Neural cell (in vitro differentiated cells): ENCODE data around the gene STX8. TPM values are rescaled to one million over a fixed set of nuclear protein-coding genes. Genes with fewer than 3 reads are reported as not detected.

Experiments used
- H2AFZ ChIP-seq: fragments of 200-600, 300-800 bp; sonication (generic), shearing (Covaris generic); 2 replicates; pipeline ENCODE4 v1.6.0; 2014; ENCODE audit warnings: low read depth, mild to moderate bottlenecking, antibody characterized with exemption, low read length, moderate library complexity
- H3F3A ChIP-seq: fragments of 200-600 bp; shearing (Covaris generic); 2 replicates; pipeline ENCODE4 v1.6.1; 2016; ENCODE audit warnings: mild to moderate bottlenecking, moderate library complexity, mixed read lengths, antibody characterized with exemption, low read length; ENCODE audit not compliant: insufficient read depth, poor library complexity, severe bottlenecking
- H3K27ac ChIP-seq: fragments of 200-600, 300-800 bp; sonication (generic), shearing (Covaris generic); 2 replicates; pipeline ENCODE4 v1.5.1; 2014; ENCODE audit warnings: mild to moderate bottlenecking, low read length, moderate library complexity
- H3K27me3 ChIP-seq: fragments of 300-800, 200-600 bp; sonication (generic), shearing (Covaris generic); 2 replicates; pipeline ENCODE4 v1.6.0; 2014; ENCODE audit warnings: mild to moderate bottlenecking, low read depth, low read length, moderate library complexity; ENCODE audit not compliant: insufficient read depth
- H3K36me3 ChIP-seq: fragments of 300-800, 200-600 bp; sonication (generic), shearing (Covaris generic); 2 replicates; pipeline ENCODE4 v1.5.1; 2014; ENCODE audit warnings: mild to moderate bottlenecking, antibody characterized with exemption, low read length, moderate library complexity; ENCODE audit not compliant: insufficient read depth
- H3K4me2 ChIP-seq: fragments of 300-800, 200-600 bp; sonication (generic), shearing (Covaris generic); 2 replicates; pipeline ENCODE4 v1.6.0; 2014; ENCODE audit warnings: mild to moderate bottlenecking, low read length
- H3K4me3 ChIP-seq: fragments of 300-800, 200-600 bp; sonication (generic), shearing (Covaris generic); 2 replicates; pipeline ENCODE4 v1.5.1; 2014; ENCODE audit warnings: mild to moderate bottlenecking, low read length, moderate library complexity
- H3K79me2 ChIP-seq: fragments of 200-600 bp; shearing (Covaris generic); replicated peaks from 2 replicates; pipeline ENCODE4 v1.6.0; 2014; ENCODE audit warnings: mild to moderate bottlenecking, low read length, moderate library complexity; ENCODE audit not compliant: insufficient read depth
- H3K9ac ChIP-seq: fragments of 300-800, 200-600 bp; sonication (generic), shearing (Covaris generic); 2 replicates; pipeline ENCODE4 v1.6.1; 2016; ENCODE audit warnings: mild to moderate bottlenecking, low read length, mixed read lengths
- H3K9me2 ChIP-seq: fragments of 200-600 bp; shearing (Covaris generic); 2 replicates; pipeline ENCODE4 v1.6.1; 2016; ENCODE audit warnings: mild to moderate bottlenecking, low read length, mixed read lengths; ENCODE audit not compliant: insufficient read depth
- H3K9me3 ChIP-seq: fragments of 200-600, 300-800 bp; sonication (generic), shearing (Covaris generic); 2 replicates; pipeline ENCODE4 v1.6.1; 2016; ENCODE audit warnings: mild to moderate bottlenecking, mixed run types, low read length, moderate library complexity, mixed read lengths
- H4K20me1 ChIP-seq: fragments of 200-600 bp; shearing (Covaris generic); 2 replicates; pipeline ENCODE4 v1.6.1; 2016; ENCODE audit warnings: mild to moderate bottlenecking, mixed run types; ENCODE audit not compliant: insufficient read depth
- CTCF ChIP-seq: fragments of 450-650 bp; IDR thresholded peaks from 2 replicates; pipeline ENCODE4 v1.5.1; 2014; ENCODE audit warnings: antibody characterized with exemption, mild to moderate bottlenecking, moderate library complexity; ENCODE audit not compliant: poor library complexity, severe bottlenecking
- EP300 ChIP-seq: fragments of 450-650 bp; conservative IDR thresholded peaks from 2 replicates; pipeline ENCODE4 v1.6.1; 2014; ENCODE audit warnings: antibody characterized with exemption, mild to moderate bottlenecking, moderate library complexity; ENCODE audit not compliant: poor library complexity, severe bottlenecking
- EZH2 ChIP-seq: fragments of 200-600, 300-800 bp; shearing (Covaris generic), sonication (generic); IDR thresholded peaks from 2 replicates; pipeline ENCODE4 v1.6.1; 2014; ENCODE audit warnings: antibody characterized with exemption, low read length, borderline replicate concordance, mild to moderate bottlenecking; ENCODE audit not compliant: insufficient read depth, poor library complexity, severe bottlenecking
- MXI1 ChIP-seq: fragments of 450-650 bp; conservative IDR thresholded peaks from 2 replicates; pipeline ENCODE4 v1.6.1; 2014; ENCODE audit warnings: antibody characterized with exemption, mild to moderate bottlenecking; ENCODE audit not compliant: poor library complexity, severe bottlenecking
- POLR2AphosphoS5 ChIP-seq: IDR thresholded peaks from 2 replicates; pipeline ENCODE4 v1.6.1; 2012
- RAD21 ChIP-seq: fragments of 450-650 bp; conservative IDR thresholded peaks from 2 replicates; pipeline ENCODE4 v1.6.1; 2014; ENCODE audit warnings: antibody characterized with exemption, mild to moderate bottlenecking, moderate library complexity
- SMC3 ChIP-seq: fragments of 450-650 bp; conservative IDR thresholded peaks from 2 replicates; pipeline ENCODE4 v1.6.1; 2014; ENCODE audit warnings: antibody characterized with exemption, mild to moderate bottlenecking, moderate library complexity; ENCODE audit not compliant: poor library complexity
- TAF1 ChIP-seq: IDR thresholded peaks from 2 replicates; pipeline ENCODE4 v1.6.1; 2012; ENCODE audit warnings: low read depth
- polyA plus RNA-seq: library from polyadenylated mRNA; depleted of rRNA; stranded (reverse); fragments of >200 nt; gene quantifications from 2 replicates; pipeline ENCODE4 v1.2.3, GENCODE V29; 2014
- TF ChIP-seq, protein P1 (sequence below): IDR thresholded peaks from 2 replicates; pipeline ENCODE4 v1.6.1; 2012; ENCODE audit warnings: borderline replicate concordance

The STX8 gene
- polyA plus RNA-seq, 1 donor from 2014 or later: 100 TPM

DNA sequence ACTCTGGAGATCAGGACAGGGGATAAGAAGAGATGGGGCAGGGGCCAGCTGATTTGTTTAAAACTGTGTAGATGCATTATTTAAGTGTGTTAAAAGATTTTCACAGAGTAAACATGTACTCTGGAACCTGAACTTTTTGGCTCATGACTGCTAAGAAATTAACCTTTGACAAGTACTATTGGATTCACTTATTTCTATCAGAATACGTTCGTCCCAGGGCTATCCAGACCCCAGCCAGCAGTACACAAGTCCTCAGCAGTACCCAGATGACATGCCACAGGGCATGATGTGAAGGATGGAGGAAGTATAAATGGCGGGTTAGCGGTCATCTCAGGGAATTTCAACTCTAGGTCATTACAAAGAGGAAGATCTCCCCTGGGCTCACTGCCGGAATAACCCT is 253.7 kb downstream of the STX8 start:
- no peaks in the 10 kb centered on the region for H4K20me1 ChIP-seq
- no peak overlapping the region for H2AFZ ChIP-seq
- peaks cover 6% of the 10 kb centered on the region for H3K9me3 ChIP-seq
- H3K27ac ChIP-seq: no peak overlapping the region
- no peaks in the 10 kb centered on the region for H3K9me2 ChIP-seq
- no peak overlapping the region for H3K4me3 ChIP-seq
- no peaks in the 10 kb centered on the region for H3K27me3 ChIP-seq
- H3K79me2 ChIP-seq: no peaks in the 10 kb centered on the region
- no peaks in the 10 kb centered on the region for H3K36me3 ChIP-seq
- no peak overlapping the region for H3K9ac ChIP-seq
- no peak overlapping the region for H3K4me2 ChIP-seq
- no peaks in the 10 kb centered on the region for H3F3A ChIP-seq
- no peak for TF ChIP-seq POLR2AphosphoS5
- TF ChIP-seq RAD21: no peak
- TF ChIP-seq CTCF: no peak
- TF ChIP-seq SMC3: no peak
- no peak for TF ChIP-seq EP300
- TF ChIP-seq EZH2: no peak
- TF ChIP-seq, protein P1, sequence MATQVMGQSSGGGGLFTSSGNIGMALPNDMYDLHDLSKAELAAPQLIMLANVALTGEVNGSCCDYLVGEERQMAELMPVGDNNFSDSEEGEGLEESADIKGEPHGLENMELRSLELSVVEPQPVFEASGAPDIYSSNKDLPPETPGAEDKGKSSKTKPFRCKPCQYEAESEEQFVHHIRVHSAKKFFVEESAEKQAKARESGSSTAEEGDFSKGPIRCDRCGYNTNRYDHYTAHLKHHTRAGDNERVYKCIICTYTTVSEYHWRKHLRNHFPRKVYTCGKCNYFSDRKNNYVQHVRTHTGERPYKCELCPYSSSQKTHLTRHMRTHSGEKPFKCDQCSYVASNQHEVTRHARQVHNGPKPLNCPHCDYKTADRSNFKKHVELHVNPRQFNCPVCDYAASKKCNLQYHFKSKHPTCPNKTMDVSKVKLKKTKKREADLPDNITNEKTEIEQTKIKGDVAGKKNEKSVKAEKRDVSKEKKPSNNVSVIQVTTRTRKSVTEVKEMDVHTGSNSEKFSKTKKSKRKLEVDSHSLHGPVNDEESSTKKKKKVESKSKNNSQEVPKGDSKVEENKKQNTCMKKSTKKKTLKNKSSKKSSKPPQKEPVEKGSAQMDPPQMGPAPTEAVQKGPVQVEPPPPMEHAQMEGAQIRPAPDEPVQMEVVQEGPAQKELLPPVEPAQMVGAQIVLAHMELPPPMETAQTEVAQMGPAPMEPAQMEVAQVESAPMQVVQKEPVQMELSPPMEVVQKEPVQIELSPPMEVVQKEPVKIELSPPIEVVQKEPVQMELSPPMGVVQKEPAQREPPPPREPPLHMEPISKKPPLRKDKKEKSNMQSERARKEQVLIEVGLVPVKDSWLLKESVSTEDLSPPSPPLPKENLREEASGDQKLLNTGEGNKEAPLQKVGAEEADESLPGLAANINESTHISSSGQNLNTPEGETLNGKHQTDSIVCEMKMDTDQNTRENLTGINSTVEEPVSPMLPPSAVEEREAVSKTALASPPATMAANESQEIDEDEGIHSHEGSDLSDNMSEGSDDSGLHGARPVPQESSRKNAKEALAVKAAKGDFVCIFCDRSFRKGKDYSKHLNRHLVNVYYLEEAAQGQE: no peak
- TF ChIP-seq MXI1: no peak
- no peak for TF ChIP-seq TAF1

DNA sequence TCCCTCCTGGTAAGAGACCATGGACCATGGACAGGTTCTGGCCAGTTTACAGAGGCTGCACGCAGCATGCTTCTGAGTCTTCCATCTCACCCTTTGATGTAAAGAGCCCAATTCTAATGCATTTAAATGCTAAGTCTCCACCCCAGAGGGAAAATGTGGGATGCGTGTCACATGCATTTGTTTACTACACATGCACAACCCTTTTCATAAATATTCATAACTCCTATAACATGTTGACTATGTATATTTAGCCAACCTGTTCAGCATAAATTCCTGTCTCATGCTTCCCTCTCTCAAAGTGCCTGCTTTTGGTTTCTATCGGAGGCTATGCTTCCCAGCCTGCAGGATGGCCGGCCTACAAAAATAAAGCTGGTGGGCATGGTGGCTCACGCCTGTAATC is 260.3 kb downstream of the STX8 start:
- H4K20me1 ChIP-seq: no peaks in the 10 kb centered on the region
- no peak overlapping the region for H3K27ac ChIP-seq
- H2AFZ ChIP-seq: no peak overlapping the region
- TF ChIP-seq POLR2AphosphoS5 (no peak), RAD21 (no peak), EP300 (no peak), EZH2 (no peak), CTCF (no peak)
- no peaks in the 10 kb centered on the region for H3K27me3 ChIP-seq
- peaks cover 6% of the 10 kb centered on the region for H3K9me3 ChIP-seq
- H3K36me3 ChIP-seq: no peaks in the 10 kb centered on the region
- no peaks in the 10 kb centered on the region for H3F3A ChIP-seq
- H3K9me2 ChIP-seq: no peaks in the 10 kb centered on the region
- no peak overlapping the region for H3K4me3 ChIP-seq
- H3K9ac ChIP-seq: no peak overlapping the region
- no peak overlapping the region for H3K4me2 ChIP-seq
- no peaks in the 10 kb centered on the region for H3K79me2 ChIP-seq
